ENCODE results near the gene GPC6.

Gene GPC6

DNA sequence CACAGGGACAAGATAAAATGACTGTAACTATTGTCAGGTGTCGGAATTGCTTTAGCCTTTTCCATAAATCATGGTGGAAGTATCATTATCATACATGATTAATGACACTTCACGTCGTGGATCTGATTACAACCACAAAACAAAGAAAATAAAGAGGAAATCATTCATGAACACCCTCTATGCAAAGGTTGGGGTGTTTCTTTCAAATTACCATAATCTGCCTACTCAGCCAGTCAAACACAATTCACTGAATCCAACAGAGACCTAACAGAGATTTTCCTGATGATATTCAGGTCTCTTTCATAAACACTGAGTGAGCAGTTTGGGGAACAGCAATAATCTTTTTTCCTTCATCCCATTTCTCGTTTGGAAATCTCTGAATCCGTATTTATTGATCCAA lies 627.3 kb downstream of the GPC6 start:
- DNase-seq (ENCODE audit: low spot score): no peak

DNA sequence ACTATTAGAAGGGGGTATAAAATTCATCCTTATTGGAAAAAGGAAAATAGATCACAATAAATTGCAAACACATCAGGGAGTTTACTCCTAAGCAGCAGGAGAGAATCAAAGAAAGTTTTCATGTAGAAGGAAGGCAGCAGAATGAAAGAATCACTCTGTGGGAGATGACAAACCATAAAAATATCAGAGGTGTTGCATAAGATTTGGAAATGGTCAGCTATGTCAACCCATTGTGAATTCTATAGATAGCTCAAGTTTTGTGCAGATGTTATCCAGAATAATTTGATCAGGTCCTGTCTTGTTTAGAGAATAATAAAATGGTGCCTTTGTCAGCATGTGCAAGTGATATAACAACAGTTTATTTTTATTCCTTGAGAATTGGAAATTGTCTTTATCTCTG lies 630.5 kb downstream of the GPC6 start:
- no peak for DNase-seq (ENCODE audit: low spot score)

DNA sequence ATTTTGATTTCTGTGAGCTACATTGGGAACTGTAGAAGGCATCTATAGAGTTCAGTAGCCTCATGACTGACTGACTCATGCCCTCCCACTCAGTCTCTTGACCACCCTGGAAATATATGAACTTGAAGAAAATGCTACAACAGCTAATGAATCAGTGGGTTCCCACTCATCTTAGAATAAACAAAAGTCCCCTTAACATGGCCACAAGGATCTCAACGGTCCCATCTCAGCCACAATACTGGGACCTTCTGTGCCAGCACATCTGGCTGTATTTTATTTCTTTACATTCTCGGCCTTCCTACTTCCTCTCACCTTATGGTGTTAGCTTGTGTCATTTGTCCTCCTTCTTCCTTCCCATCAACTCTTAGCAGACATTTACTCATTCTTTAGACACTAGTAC lies 633.1 kb downstream of the GPC6 start:
- DNase-seq (ENCODE audit: low spot score): no peak

DNA sequence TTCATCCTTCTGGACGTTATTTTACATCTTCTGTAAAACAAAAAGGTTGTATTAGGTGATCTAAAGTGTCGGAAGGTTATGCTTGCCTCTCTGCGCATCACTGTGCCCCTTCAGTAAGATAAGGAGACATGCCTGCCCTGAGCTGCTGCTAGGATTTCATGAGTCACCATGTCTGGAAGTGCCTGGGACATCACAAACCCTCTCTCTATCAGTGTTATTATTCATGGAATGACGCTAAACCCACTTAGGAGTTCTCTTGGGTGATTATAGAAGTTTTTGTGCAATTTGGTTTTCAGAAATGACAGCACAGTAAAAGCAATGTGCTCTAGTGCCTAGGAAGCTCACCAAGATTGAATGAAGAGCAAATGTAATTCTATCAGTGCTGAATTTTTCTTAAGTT lies 635.2 kb downstream of the GPC6 start:
- peak; percentile 33 for DNase-seq (ENCODE audit: low spot score)

DNA sequence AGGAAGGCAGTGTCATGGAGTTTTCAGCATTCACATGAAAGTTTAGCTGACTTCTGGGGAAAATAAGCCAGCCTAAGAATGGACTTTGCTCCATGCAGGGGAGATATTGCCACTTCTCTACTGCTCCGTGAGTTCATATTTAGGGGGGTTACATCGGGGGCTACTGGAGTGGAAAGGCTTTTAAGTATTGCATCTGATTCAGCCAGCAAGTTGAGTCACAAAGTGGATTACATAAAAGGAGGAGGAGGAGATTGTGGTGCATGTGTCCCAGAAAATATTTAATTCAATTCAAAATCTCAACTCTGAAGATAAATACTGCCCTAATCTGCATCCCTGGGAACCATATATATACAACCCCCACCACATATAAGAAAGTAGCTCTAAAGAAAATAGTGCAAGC lies 635.7 kb downstream of the GPC6 start:
- DNase-seq (ENCODE audit: low spot score): no peak

DNA sequence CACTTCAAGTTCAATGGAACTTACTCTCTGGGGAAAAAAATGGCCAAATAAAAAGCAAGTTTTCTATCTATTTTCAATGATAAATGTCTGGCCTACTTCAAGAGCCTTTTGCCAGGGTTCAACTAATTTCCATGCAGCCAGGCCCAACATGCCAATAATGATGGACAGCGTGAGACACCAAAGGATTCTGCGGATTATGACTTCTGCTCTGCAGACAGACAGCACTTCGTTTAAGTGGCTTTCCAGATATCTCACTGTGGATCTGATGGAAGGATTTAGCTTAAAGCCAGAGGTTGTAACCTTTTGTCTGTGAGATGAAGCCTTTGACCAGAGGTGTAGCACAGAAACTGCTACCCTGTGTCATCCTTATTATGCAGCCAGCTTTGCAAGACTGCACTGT lies 638.6 kb downstream of the GPC6 start:
- no peak for DNase-seq (ENCODE audit: low spot score)

DNA sequence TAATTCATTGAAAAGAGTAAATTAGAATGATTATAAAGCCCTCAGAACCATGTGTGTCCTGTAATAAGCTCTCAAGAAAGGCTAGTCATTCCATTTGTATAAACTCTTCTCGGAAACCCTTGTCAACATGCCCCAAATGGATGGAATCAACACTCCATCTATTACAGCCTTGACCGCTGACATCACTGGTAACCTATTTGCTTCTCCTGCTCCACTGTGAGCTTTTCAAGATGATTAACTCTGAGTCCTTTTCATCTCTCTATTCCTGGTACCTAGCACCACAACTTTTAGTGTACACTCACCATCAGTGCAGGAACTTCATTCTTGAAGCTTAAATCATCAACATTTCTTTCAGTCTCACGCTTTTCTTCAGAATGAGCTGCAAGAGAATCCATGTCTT lies 640.9 kb downstream of the GPC6 start:
- DNase-seq (ENCODE audit: low spot score): peak; percentile 19

DNA sequence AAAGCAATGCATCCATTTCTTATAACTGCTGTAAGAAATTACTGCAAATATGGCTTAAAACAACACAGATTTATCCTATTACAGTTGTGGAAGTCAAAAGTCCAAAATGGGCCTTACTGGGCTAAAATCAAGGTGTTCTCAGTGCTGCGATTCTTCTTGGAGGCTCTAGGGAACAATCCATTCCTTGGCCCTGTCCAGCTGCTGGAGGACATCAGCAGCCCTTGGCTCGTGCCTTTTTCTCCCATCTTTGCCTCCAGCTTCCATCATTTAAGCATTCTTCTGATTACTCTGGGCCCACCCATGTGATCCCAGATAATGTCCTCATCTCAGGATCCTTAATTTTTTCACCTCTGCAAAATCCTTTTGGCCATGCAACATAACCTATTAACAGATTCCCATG lies 645.8 kb downstream of the GPC6 start:
- no peak for DNase-seq (ENCODE audit: low spot score)

DNA sequence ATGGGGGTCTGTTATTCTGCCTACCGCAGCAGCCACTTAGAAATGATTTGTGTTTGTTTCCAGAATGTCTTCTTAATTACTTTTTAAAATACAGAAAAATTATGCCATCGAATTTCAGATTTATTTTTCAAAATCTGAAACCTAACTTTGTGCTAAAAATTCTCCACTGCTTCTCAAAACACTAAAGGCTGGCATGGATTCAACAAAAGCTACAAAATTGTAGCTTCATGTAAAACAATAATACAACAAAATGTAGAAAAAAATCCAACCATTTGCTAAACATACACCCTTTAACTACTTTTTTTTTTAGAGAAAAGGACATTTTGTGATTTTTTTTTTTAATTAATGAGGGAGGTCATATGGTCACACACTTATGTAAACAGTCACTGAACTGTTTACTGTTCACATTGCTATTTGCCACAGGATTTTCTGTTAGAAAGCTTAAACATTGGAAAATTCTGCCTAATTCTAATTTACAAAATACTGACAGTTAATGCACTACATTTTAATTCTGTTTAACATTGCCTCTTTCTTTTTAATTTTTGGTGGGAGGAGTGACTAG lies 646.3 kb downstream of the GPC6 start:
- DNase-seq (ENCODE audit: low spot score): no peak

DNA sequence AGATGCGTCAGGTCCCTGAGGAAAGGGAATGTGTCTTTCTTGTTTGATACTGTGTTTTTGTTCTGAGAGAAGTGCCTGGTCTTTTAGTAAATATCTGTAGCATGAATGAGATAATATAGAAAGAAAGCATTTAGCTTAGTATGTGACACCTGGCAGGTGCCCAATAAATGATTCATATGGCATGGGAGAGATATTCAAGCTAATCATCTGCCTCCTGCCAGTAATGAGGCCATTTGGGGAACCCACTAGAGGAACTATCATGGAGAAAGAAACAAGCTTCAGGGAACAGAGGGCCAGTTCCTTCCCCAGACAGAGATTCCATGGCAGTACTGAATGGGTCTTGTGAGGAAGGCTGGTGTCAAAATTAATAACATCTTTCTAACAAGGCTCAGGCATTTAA lies 648.9 kb downstream of the GPC6 start:
- DNase-seq (ENCODE audit: low spot score): peak; percentile 8

DNA sequence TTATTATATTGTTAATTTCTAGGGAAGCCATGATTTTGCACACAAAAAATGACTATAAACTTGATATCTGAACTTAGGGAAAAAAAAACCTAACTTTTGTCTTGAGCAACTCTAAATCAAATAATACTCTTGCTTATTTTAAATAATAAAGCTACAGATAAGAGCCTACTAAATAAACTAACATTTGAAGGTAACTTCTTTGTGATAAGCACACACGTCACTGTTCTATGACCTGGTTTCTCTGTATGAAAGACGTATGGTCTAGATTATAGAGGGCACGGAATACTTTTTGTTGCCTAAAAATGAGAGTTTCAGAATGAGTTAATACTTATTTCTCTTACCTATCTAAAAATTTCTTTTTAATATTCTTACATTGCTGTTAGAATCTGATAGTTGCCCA lies 649.6 kb downstream of the GPC6 start:
- no peak for DNase-seq (ENCODE audit: low spot score)

DNA sequence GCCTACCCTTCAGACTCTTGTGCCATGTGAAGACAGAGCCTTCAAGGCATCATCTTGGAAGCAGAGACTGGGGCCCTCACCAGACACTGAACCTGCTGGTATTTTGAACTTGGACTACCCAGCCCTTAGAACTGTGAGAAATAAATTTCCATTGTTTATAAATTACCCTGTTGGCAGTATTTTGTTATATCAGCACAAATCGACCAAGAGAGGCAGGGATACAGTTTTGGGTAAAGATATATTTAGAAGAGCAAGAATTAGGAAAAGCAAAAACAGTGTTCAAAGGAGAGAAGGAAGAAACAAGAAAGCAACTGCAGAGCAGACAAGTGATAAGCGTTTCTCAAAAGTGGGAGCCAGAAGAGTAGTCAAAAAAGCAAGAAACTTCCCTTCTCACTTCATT lies 652.1 kb downstream of the GPC6 start:
- DNase-seq (ENCODE audit: low spot score): no peak

DNA sequence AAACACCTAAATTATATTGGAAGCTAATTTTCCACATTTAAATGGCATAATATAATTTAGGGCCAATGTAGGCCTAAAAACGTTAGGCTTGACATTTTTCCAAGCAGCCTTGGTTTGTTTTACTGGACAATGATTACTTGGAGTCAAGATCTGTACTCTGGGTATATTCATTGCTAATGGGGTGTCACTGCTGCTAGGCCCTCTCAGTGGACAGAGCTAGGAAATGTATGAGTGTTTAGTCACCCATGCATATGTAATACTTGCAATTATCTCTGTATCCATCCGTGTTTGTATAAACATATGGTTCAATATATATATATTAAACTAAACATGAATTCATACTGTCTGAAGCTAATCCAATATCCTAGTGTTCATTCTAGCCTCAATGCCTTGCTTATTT lies 654.8 kb downstream of the GPC6 start:
- no peak for DNase-seq (ENCODE audit: low spot score)

DNA sequence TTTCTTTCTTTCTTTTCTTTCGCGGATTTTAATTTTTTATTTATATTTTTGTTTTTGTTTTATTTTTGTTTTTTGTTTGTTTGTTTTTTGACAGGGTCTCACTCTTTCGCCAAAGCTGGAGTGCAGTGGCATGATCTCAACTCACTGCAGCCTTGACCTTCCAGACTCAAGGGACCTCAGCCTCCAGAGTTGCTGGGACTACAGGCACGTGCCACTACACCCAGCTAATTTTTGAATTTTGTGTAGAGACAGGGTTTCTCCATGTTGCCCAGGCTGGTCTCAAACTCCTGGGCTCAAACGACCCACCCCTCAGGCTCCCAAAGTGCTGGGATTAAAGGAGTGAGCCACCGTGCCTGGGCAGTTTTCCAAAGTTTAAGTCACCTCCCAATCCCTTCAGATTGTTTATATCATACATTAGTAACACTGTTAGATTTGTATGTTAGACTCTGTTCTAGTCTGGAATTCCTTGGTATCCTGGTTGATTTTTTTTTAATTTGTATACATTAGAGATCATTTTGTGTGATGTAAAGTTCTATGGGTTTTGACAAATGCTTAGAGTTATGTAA lies 655.6 kb downstream of the GPC6 start:
- DNase-seq (ENCODE audit: low spot score): no peak

DNA sequence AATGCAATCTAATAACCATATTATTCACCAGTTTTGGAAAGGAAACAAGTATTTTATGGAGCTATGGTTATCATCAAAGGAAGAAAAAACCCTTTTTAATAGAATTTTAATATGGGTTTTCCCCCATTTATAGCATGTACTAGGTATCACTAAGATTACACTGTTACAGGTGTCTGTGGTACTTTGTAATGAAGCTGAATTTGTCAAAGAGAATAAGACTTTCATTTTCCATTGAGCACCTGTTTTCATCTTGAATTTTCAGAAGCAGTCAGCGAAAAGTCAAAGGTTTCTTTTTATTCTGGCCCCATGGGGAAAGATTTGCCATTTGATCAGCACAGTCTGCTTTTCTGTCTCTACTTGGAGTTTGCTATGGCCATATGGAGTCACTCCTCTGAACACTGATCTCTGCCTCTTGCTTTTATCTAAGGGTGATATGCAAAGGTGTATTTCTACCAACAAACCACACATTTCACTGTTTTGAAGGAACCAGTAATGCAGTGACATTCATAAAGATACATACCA lies 662.9 kb downstream of the GPC6 start:
- no peak for DNase-seq (ENCODE audit: low spot score)

DNA sequence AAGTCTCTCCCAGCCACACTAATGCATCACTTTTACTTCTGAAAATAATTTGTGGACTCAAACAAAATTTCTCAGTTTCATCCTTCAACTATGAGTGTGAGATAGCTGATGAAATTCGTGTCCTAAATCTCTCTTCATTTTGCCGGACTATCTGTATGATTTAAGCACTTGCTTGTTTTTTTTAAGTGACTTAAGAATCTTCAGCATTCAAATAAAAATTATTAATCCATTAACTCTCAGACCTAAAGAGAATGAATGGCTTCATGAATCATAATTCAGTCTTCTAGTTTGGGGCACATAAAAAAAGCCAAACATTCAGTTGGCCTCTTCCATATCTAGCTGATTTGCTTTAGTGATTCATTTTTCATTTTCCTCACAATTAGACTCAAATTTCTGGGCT lies 673.4 kb downstream of the GPC6 start:
- DNase-seq (ENCODE audit: low spot score): no peak

DNA sequence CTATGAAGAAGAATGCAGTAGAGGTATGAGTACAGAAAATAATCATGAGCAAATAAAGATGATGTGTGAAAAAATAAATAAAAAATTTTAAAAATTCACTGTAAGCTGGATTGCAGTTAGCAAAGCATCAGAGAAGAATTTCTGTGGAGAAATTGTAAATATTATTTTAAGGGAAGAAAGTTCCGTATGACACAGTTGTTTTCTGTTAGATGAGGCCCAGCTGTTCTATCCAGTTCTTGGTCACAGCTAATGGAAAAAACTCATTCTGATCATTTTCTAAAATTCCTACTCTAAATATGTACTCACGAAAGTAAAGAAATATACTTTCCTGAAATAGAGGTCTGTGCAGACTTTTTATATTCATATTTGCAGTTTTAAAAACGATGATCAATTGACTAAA lies 674.1 kb downstream of the GPC6 start:
- DNase-seq (ENCODE audit: low spot score): peak; percentile 14

DNA sequence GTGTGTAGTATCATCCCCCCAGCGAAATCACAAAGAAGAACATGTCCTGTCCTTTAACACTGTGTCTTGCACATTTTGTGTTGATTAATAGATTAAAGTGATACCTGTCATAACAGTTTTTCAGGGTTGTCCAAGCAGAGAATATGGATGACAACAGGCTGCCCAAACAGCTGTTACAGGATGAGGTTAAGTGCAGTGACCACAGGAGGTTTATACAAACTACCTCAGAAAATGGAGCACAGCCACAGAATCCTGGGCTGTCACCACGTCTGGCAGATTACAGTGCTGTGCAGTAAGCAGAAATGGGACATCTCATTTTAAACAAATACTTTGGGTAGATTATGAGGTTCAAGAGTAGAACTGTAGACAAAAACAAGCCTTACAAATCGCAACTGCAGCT lies 677.3 kb downstream of the GPC6 start:
- DNase-seq (ENCODE audit: low spot score): no peak

DNA sequence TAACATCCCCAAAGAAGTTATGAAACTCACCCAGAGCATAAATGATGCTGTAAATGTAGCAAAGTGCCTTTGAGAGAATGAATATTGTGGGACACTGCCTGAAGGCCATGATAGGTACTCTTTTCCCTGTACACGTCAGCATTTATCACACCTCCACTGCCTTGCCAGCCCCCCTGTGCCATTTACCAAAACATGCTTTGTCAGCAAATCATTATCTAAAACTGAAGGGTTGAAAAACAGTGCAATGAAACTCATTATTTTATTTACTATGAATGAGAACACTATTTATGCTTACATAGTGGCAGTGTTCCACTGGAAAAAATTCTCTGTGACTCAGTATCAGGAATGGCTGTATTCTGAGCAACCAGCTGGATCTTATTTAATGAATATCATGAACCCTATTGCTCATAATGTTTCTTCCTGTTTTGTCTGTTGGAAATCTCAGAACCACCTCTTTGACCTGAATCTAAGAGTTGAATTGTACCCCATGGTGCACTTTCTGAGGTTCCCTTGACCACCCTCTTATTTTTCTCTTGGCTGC lies 688.7 kb downstream of the GPC6 start:
- DNase-seq (ENCODE audit: low spot score): peak; percentile 68

DNA sequence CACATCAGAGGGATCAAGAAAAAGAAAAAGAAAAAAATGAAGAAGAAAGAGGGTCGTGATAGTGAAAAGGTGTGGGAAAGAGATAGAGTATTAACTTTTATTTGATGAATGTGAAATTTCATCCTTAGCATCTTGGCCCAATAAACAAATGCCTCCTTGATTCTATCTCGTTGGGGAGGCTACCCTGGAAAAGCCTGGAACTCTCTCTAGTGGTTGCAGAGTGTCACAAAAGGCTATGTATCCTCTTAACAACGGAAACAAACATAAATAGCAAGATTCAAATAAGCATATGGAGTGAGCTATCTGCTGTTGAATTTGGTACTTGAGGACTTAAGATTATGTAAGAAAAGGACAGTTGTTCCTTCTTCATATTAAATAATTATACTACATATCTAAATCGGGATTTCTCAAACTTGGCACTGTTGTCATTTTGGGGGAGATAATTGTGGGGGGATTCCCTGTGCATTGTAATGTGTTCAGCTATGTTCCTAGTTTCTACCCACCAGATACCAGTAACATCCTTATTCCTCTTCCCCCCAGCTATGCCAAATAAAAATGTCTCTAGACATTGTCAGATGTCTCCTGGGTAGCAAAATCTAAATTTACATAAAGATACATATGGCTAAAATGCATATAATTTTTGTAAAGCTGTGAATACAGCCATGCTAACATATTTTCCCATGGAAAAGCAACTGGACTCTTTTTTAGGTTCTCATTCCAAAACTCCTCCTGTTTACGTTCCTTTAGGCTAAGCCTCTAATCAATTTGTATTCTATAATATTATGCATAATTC lies 695.7 kb downstream of the GPC6 start:
- DNase-seq (ENCODE audit: low spot score): no peak

DNA sequence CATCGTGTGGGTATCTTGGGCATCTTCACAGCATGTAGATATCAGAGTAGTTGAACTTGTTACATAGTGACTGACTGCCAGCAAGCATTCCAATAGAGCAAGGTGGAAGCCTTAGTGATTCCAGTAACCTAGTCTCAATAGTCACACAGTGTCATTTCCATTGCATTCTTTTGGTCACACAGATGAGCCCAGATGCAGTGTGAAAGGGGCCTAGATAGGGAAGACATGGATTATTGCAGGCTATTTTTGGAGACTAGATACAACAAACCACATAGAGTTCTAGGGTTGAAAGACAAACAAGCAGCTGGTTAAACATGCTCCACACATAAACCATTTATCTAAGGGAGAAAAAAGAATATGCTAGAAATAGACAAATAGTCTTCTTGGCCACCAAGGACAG lies 699.4 kb downstream of the GPC6 start:
- no peak for DNase-seq (ENCODE audit: low spot score)

DNA sequence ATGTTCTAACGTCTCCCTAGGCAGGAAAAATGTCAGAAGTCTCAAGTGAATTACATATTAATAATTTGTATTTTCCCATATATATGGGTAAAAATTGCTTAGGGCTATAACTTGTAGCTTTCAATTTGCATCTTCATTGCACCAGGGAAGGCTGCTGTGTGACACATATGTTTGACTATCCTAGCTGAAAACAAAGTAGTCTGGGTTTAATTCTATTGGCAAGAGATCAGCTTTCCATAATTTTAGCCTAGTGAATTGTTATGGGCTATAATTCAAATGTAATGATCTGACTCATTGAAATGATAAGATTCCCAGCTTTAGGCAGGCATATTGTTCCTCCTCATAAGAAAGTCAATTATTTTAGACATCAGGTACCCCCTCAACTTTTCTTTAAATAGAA lies 699.8 kb downstream of the GPC6 start:
- DNase-seq (ENCODE audit: low spot score): no peak

DNA sequence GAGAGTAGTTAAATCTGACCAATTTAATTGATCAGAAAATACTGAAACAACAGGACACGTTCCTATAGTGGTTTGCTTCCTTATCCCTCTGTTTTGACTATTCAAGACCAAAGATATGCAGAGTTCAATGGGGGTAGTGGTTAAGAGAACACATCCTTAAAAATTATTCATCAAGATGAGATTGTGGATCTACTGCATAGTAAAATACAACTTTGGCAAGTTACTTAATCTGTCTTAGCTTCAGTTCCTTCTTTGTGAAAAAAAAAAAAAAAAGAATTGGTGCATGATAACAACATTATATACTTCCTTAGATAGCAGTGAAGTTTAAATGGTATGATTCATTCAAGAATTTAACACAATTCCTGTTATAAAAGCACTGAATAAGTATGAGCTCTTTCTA lies 700.8 kb downstream of the GPC6 start:
- no peak for DNase-seq (ENCODE audit: low spot score)

Measured in AG20443 (cell line).